Mesendoderm (in vitro differentiated cells): Measurements from ENCODE around the gene EHMT2.

Source experiments
- DNase-seq: peaks from one replicate; pipeline ENCODE4 v3.0.0; 2013
- H2AK5ac ChIP-seq: 2 replicates; pipeline ENCODE4 v1.6.1; 2013; ENCODE audit warnings: low read length, inconsistent platforms
- H2BK120ac ChIP-seq: 2 replicates; pipeline ENCODE4 v1.6.1; 2013; ENCODE audit warnings: low read depth, mild to moderate bottlenecking, low read length, moderate library complexity, mixed read lengths
- H2BK15ac ChIP-seq: replicated peaks from 2 replicates; pipeline ENCODE4 v1.6.1; 2013; ENCODE audit warnings: low read depth, mild to moderate bottlenecking, moderate library complexity
- H2BK5ac ChIP-seq: 2 replicates; pipeline ENCODE4 v1.6.1; 2013; ENCODE audit warnings: low read length, inconsistent platforms
- H3K18ac ChIP-seq: 2 replicates; pipeline ENCODE4 v1.6.1; 2013; ENCODE audit warnings: mild to moderate bottlenecking, low read length, mixed read lengths
- H3K23ac ChIP-seq: one replicate; pipeline ENCODE4 v1.6.1; 2013; ENCODE audit warnings: low read length
- H3K27ac ChIP-seq: 2 replicates; pipeline ENCODE4 v1.5.1; 2013; ENCODE audit warnings: low read depth, mild to moderate bottlenecking, inconsistent platforms, low read length, moderate library complexity
- H3K27me3 ChIP-seq: 2 replicates; pipeline ENCODE4 v1.6.1; 2013; ENCODE audit warnings: low read length, control low read depth, mild to moderate bottlenecking, inconsistent platforms; ENCODE audit not compliant: insufficient read depth, poor library complexity
- H3K36me3 ChIP-seq: 2 replicates; pipeline ENCODE4 v1.6.1; 2013; ENCODE audit warnings: low read length, inconsistent platforms; ENCODE audit not compliant: control insufficient read depth, insufficient read depth
- H3K4ac ChIP-seq: one replicate; pipeline ENCODE4 v1.6.1; 2013; ENCODE audit warnings: low read depth, mild to moderate bottlenecking, low read length, moderate library complexity
- H3K4me1 ChIP-seq: 2 replicates; pipeline ENCODE4 v1.6.1; 2013; ENCODE audit warnings: low read depth, low read length, inconsistent platforms; ENCODE audit not compliant: control insufficient read depth
- H3K4me2 ChIP-seq: 2 replicates; pipeline ENCODE4 v1.6.1; 2013; ENCODE audit warnings: low read length
- H3K4me3 ChIP-seq: 2 replicates; pipeline ENCODE4 v1.5.1; 2013; ENCODE audit warnings: mild to moderate bottlenecking, low read length
- H3K56ac ChIP-seq: one replicate; pipeline ENCODE4 v1.6.1; 2013; ENCODE audit warnings: low read length
- H3K79me1 ChIP-seq: 2 replicates; pipeline ENCODE4 v1.6.1; 2013; ENCODE audit warnings: low read length, inconsistent platforms
- H3K79me2 ChIP-seq: 2 replicates; pipeline ENCODE4 v1.6.1; 2013; ENCODE audit warnings: mild to moderate bottlenecking, low read length; ENCODE audit not compliant: control insufficient read depth, insufficient read depth
- H3K9ac ChIP-seq: 2 replicates; pipeline ENCODE4 v1.6.1; 2013; ENCODE audit warnings: low read length, inconsistent platforms
- H4K5ac ChIP-seq: one replicate; pipeline ENCODE4 v1.6.1; 2013; ENCODE audit warnings: low read length
- H4K8ac ChIP-seq: one replicate; pipeline ENCODE4 v1.6.1; 2013; ENCODE audit warnings: low read depth, mild to moderate bottlenecking, control low read depth, low read length, moderate library complexity
- WGBS: extraction: QIAGEN DNeasy Blood & Tissue Kit; methylation state at CpG from one replicate; pipeline ENCODE4 v1.1.7; 2013; ENCODE audit warnings: low lambda C conversion rate, missing lambda C conversion rate; ENCODE audit not compliant: insufficient coverage; ENCODE audit errors: extremely low coverage; 5-methylcytosine and 5-hydroxymethylcytosine counted together

EHMT2 gene

GRCh38 chr6:31920811-31921210, 23.3 kb upstream of the EHMT2 start:
- Histone ChIP-seq H2AK5ac (no peak overlapping the region), H3K36me3 (no peaks in the 10 kb centered on the region), H2BK5ac (no peak overlapping the region), H3K56ac (no peak overlapping the region), H2BK15ac (no peak overlapping the region), H3K23ac (no peak overlapping the region), H4K5ac (no peak overlapping the region), H3K4me1 (no peaks in the 10 kb centered on the region), H3K27ac (no peak overlapping the region), H3K18ac (no peak overlapping the region), H3K4me3 (no peak overlapping the region), H3K79me2 (no peaks in the 10 kb centered on the region), H3K9ac (no peak overlapping the region), H3K79me1 (no peaks in the 10 kb centered on the region), H4K8ac (no peak overlapping the region), H2BK120ac (no peak overlapping the region), H3K27me3 (no peaks in the 10 kb centered on the region), H3K4ac (no peak overlapping the region), H3K4me2 (no peak overlapping the region)
- WGBS, result no CpG with 5 or more reads among the region's 2 CpGs
- DNase-seq, result no peak

GRCh38 chr6:31919624-31920303, 22.3 kb upstream of the EHMT2 start:
- H3K79me1 ChIP-seq, result no peaks in the 10 kb centered on the region
- H3K27me3 ChIP-seq, result no peaks in the 10 kb centered on the region
- no peak overlapping the region for H3K18ac ChIP-seq
- H3K23ac ChIP-seq, result no peak overlapping the region
- no peak overlapping the region for H2BK120ac ChIP-seq
- H2AK5ac ChIP-seq, result no peak overlapping the region
- H3K79me2 ChIP-seq, result no peaks in the 10 kb centered on the region
- H4K8ac ChIP-seq, result no peak overlapping the region
- H2BK5ac ChIP-seq, result no peak overlapping the region
- no peak overlapping the region for H3K4me2 ChIP-seq
- no peak overlapping the region for H3K9ac ChIP-seq
- no peak overlapping the region for H3K56ac ChIP-seq
- H3K36me3 ChIP-seq, result no peaks in the 10 kb centered on the region
- no peak overlapping the region for H2BK15ac ChIP-seq
- H3K27ac ChIP-seq, result no peak overlapping the region
- no peaks in the 10 kb centered on the region for H3K4me1 ChIP-seq
- H3K4me3 ChIP-seq, result no peak overlapping the region
- no peak overlapping the region for H4K5ac ChIP-seq
- WGBS, result no CpG with 5 or more reads among the region's 6 CpGs
- H3K4ac ChIP-seq, result no peak overlapping the region
- no peak for DNase-seq

GRCh38 chr6:31918069-31918720, 20.7 kb upstream of the EHMT2 start:
- no CpG with 5 or more reads among the region's 8 CpGs for WGBS

GRCh38 chr6:31915756-31916155, 18.3 kb upstream of the EHMT2 start:
- Histone ChIP-seq H2AK5ac (no peak overlapping the region), H3K4me1 (no peaks in the 10 kb centered on the region), H3K23ac (no peak overlapping the region), H2BK120ac (no peak overlapping the region), H3K4me3 (no peak overlapping the region), H2BK15ac (no peak overlapping the region), H3K79me2 (no peaks in the 10 kb centered on the region), H3K79me1 (no peaks in the 10 kb centered on the region), H3K56ac (no peak overlapping the region), H3K18ac (no peak overlapping the region), H3K27me3 (no peaks in the 10 kb centered on the region), H4K5ac (no peak overlapping the region), H3K4me2 (no peak overlapping the region), H3K9ac (no peak overlapping the region), H3K36me3 (no peaks in the 10 kb centered on the region), H3K4ac (no peak overlapping the region), H4K8ac (no peak overlapping the region), H3K27ac (no peak overlapping the region), H2BK5ac (no peak overlapping the region)
- DNase-seq, result no peak
- WGBS, result no CpG with 5 or more reads among the region's 6 CpGs

More at GRCh38 chr6:31918069-31918720, 20.7 kb upstream of the EHMT2 start:
- Histone ChIP-seq H3K27me3 (no peaks in the 10 kb centered on the region), H3K23ac (no peak overlapping the region), H2BK5ac (no peak overlapping the region), H3K79me1 (no peaks in the 10 kb centered on the region), H3K36me3 (no peaks in the 10 kb centered on the region), H3K9ac (no peak overlapping the region), H3K4ac (no peak overlapping the region), H3K4me1 (no peaks in the 10 kb centered on the region), H2AK5ac (no peak overlapping the region), H3K27ac (no peak overlapping the region), H3K56ac (no peak overlapping the region), H3K79me2 (no peaks in the 10 kb centered on the region), H2BK15ac (no peak overlapping the region), H3K4me3 (no peak overlapping the region), H3K4me2 (no peak overlapping the region), H2BK120ac (no peak overlapping the region), H4K8ac (no peak overlapping the region), H4K5ac (no peak overlapping the region), H3K18ac (no peak overlapping the region)
- no peak for DNase-seq

GRCh38 chr6:31915351-31915750, 17.9 kb upstream of the EHMT2 start:
- H3K9ac ChIP-seq, result no peak overlapping the region
- H3K79me2 ChIP-seq, result no peaks in the 10 kb centered on the region
- no peak overlapping the region for H2BK15ac ChIP-seq
- no peak overlapping the region for H2BK5ac ChIP-seq
- no peak overlapping the region for H2BK120ac ChIP-seq
- H3K27ac ChIP-seq, result no peak overlapping the region
- no peak overlapping the region for H4K8ac ChIP-seq
- H3K4me1 ChIP-seq, result no peaks in the 10 kb centered on the region
- H2AK5ac ChIP-seq, result no peak overlapping the region
- H3K56ac ChIP-seq, result no peak overlapping the region
- H3K27me3 ChIP-seq, result no peaks in the 10 kb centered on the region
- H3K4ac ChIP-seq, result no peak overlapping the region
- H4K5ac ChIP-seq, result no peak overlapping the region
- no peaks in the 10 kb centered on the region for H3K36me3 ChIP-seq
- no peak overlapping the region for H3K23ac ChIP-seq
- no peak overlapping the region for H3K4me3 ChIP-seq
- no peak for DNase-seq
- no peaks in the 10 kb centered on the region for H3K79me1 ChIP-seq
- H3K4me2 ChIP-seq, result no peak overlapping the region
- H3K18ac ChIP-seq, result no peak overlapping the region
